Subcutaneous adipose tissue (tissue), 4 donors: ENCODE results near the gene PPFIA1. TPM values are rescaled to one million over a fixed set of nuclear protein-coding genes. Genes with fewer than 3 reads are reported as not detected.

ENCODE experiments used
- CTCF ChIP-seq: fragments of 450-650 bp; IDR thresholded peaks from one replicate; pipeline ENCODE4 v1.5.1; 2016; ENCODE audit warnings: low read depth, mild to moderate bottlenecking, control low read depth, antibody characterized with exemption, moderate library complexity
- total RNA-seq, 4 donors: library from RNA; depleted of rRNA; stranded (reverse); fragments of >200 nt; gene quantifications; one replicate each; pipeline ENCODE4 v1.1.0, GENCODE V29; 2016

PPFIA1 gene
- total RNA-seq, 4 donors from 2014 or later, result 55.3 to 137 (median 83.5) TPM

GRCh38 chr11:70251659-70252321 lies 18.7 kb upstream of the PPFIA1 start:
- TF ChIP-seq CTCF, result no peak

GRCh38 chr11:70252844-70253243 lies 17.6 kb upstream of the PPFIA1 start:
- TF ChIP-seq CTCF, result no peak

- TF ChIP-seq CTCF, result no peak
Measured at GRCh38 chr11:70255477-70256116, 14.9 kb upstream of the PPFIA1 start.

- no peak for TF ChIP-seq CTCF
Measured at GRCh38 chr11:70262951-70263350, 7.5 kb upstream of the PPFIA1 start.

GRCh38 chr11:70263363-70263762 lies 7.1 kb upstream of the PPFIA1 start:
- TF ChIP-seq CTCF, result no peak

GRCh38 chr11:70265341-70265740 lies 5.1 kb upstream of the PPFIA1 start:
- TF ChIP-seq CTCF, result no peak

- no peak for TF ChIP-seq CTCF
Measured at GRCh38 chr11:70267405-70267950, 3.0 kb upstream of the PPFIA1 start.
